Suprapubic skin (tissue), 4 donors: Measurements from ENCODE around the gene COL5A3. TPM values are rescaled to one million over a fixed set of nuclear protein-coding genes. Genes with fewer than 3 reads are reported as not detected.
A peak's percentile ranks its signal among the peaks of the same experiment; 100 is the strongest.

Source experiments
- DNase-seq, 2 donors: peaks; one replicate each; pipeline ENCODE4 v3.0.0-alpha.2; 2019; ENCODE audit warnings: low spot score in 2 of 2
- H3K27ac ChIP-seq: fragments of 200-600 bp; sonication (generic); one replicate; pipeline ENCODE4 v1.5.1; 2019
- H3K27me3 ChIP-seq: fragments of 200-600 bp; sonication (generic); one replicate; pipeline ENCODE4 v1.5.1; 2019
- H3K36me3 ChIP-seq: fragments of 200-600 bp; sonication (generic); one replicate; pipeline ENCODE4 v1.5.1; 2019
- H3K4me1 ChIP-seq: fragments of 200-600 bp; sonication (generic); one replicate; pipeline ENCODE4 v1.5.1; 2019
- H3K4me3 ChIP-seq: fragments of 200-600 bp; sonication (generic); one replicate; pipeline ENCODE4 v1.5.1; 2019; ENCODE audit warnings: mild to moderate bottlenecking
- H3K9me3 ChIP-seq: fragments of 200-600 bp; sonication (generic); one replicate; pipeline ENCODE4 v1.5.1; 2019
- EP300 ChIP-seq: sonication (generic); formaldehyde crosslinking; IDR thresholded peaks from one replicate; pipeline ENCODE4 v1.6.1; 2017; ENCODE audit warnings: antibody characterized with exemption
- POLR2A ChIP-seq, 2 donors: fragments of 450-650 bp; IDR thresholded peaks; one replicate each; pipeline ENCODE4 v1.6.1; 2017; ENCODE audit warnings: antibody characterized with exemption in 2 of 2, mild to moderate bottlenecking in 2 of 2, moderate library complexity in 2 of 2
- POLR2AphosphoS5 ChIP-seq, 3 donors: sonication (generic); formaldehyde crosslinking; IDR thresholded peaks; one replicate each; pipeline ENCODE4 v1.6.1; 2017; ENCODE audit warnings: antibody characterized with exemption in 3 of 3
- WGBS: methylation state at CpG from one replicate; pipeline ENCODE4 v1.1.5; 2018; 5-methylcytosine and 5-hydroxymethylcytosine counted together
- total RNA-seq, 4 donors: library from RNA; depleted of rRNA; stranded (reverse); fragments of >200 nt; gene quantifications; one replicate each; pipeline ENCODE4 v1.1.0, GENCODE V29; 2016
- TF ChIP-seq, protein P1 (sequence below), 2 donors: fragments of 200-600 bp in 1 of 2; fragments of 450-650 bp in 1 of 2; sonication (generic) in 1 of 2; IDR thresholded peaks; one replicate each; pipeline ENCODE4 v1.5.1; 2016 to 2019; ENCODE audit warnings: antibody characterized with exemption in 2 of 2, mild to moderate bottlenecking in 1 of 2, moderate library complexity in 1 of 2

COL5A3 gene
- total RNA-seq, 4 donors from 2014 or later = 13.4 to 30.6 (median 18.8) TPM

DNA sequence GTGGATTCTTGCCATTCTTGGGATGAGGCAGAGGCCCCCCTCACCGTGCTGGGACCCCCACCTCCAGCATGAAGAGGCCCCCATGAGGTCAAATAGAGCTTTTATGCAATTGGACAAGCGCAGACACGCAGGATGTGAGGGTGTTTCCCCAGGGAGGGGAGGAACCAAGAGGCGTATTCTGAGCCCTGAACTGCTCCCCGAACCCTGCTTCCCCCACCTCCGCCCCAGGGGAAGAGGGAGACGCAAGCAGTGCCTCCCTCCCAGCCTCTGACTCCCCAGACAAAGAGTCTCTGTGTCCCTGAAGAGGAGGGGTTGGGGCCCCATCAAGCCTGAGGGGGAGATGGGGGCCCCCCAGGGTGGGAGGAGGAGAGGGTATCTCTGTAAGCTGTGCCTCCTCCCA is 1.7 kb upstream of the COL5A3 start:
- Histone ChIP-seq H3K9me3 (no peaks in the 10 kb centered on the region), H3K36me3 (no peaks in the 10 kb centered on the region), H3K4me3 (no peak overlapping the region), H3K27ac (no peak overlapping the region), H3K4me1 (peaks cover 67% of the 10 kb centered on the region), H3K27me3 (peaks cover 10% of the 10 kb centered on the region)
- TF ChIP-seq POLR2A (IDR thresholded peaks at IDR 0.05) (no peak), POLR2AphosphoS5 (IDR thresholded peaks at IDR 0.05) (no peak), EP300 (no peak)
- TF ChIP-seq, protein P1, sequence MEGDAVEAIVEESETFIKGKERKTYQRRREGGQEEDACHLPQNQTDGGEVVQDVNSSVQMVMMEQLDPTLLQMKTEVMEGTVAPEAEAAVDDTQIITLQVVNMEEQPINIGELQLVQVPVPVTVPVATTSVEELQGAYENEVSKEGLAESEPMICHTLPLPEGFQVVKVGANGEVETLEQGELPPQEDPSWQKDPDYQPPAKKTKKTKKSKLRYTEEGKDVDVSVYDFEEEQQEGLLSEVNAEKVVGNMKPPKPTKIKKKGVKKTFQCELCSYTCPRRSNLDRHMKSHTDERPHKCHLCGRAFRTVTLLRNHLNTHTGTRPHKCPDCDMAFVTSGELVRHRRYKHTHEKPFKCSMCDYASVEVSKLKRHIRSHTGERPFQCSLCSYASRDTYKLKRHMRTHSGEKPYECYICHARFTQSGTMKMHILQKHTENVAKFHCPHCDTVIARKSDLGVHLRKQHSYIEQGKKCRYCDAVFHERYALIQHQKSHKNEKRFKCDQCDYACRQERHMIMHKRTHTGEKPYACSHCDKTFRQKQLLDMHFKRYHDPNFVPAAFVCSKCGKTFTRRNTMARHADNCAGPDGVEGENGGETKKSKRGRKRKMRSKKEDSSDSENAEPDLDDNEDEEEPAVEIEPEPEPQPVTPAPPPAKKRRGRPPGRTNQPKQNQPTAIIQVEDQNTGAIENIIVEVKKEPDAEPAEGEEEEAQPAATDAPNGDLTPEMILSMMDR (IDR thresholded peaks at IDR 0.05) = no peak
- no peak for DNase-seq
- no CpG with 5 or more reads among the region's 7 CpGs for WGBS

DNA sequence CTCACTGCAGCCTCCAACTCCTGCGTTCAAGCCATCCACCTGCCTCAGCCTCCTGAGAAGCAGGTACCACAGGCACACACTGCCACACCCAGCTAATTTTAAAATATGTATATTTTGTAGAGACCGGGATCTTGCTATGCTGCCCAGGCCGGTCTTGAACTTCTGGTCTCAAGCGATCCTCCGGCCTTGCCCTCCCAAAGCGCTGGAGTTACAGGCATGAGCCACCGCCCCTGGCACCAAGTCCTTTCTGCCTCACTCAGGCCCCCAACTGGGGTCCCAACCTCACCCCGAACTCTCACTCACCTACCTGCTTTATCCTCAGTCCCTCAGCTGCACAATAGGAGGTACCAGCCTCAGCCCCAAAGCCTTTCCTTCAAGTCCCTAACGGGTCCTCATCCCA is 635 bp upstream of the COL5A3 start:
- no peak for DNase-seq
- H3K36me3 ChIP-seq = no peaks in the 10 kb centered on the region
- H3K4me1 ChIP-seq = peaks cover 73% of the 10 kb centered on the region
- H3K27ac ChIP-seq = peak overlapping the region; percentile 73
- no peaks in the 10 kb centered on the region for H3K9me3 ChIP-seq
- WGBS = 48% methylated on average over 9 of the region's 9 CpGs
- peak overlapping the region; percentile 55 for H3K4me3 ChIP-seq
- TF ChIP-seq POLR2AphosphoS5 (IDR thresholded peaks at IDR 0.05) (no peak), POLR2A (IDR thresholded peaks at IDR 0.05) (no peak), EP300 (no peak)
- TF ChIP-seq, protein P1 (IDR thresholded peaks at IDR 0.05) = no peak
- H3K27me3 ChIP-seq = peaks cover 10% of the 10 kb centered on the region

DNA sequence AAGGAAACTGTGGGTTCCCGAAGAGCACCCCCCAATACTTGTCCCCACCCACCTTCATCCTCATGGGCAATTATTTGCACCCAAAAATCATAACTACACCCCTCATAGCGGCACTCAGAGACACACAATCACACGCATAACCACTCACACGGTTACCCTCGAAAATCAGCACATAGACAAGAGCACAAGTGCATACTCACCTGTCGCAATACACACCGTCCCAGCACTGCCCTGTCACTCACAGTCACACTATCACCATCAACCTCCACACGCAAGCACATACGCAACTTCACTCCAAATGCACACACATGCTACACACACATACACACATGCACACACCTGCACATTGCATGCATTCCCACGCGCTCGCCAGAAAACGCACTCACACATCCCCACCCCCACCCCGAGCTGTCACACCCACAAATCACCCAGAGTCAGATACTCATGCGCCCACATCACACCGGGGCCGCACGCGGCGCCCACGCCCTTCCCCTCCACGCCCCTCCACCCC is 535 bp downstream of the COL5A3 start:
- Histone ChIP-seq H3K27ac (peak overlapping the region; percentile 81), H3K27me3 (peaks cover 10% of the 10 kb centered on the region), H3K4me1 (peaks cover 78% of the 10 kb centered on the region), H3K4me3 (peak overlapping the region; percentile 55), H3K36me3 (peaks cover 2% of the 10 kb centered on the region), H3K9me3 (no peaks in the 10 kb centered on the region)
- TF ChIP-seq, protein P1 (IDR thresholded peaks at IDR 0.05) = no peak
- TF ChIP-seq POLR2A (IDR thresholded peaks at IDR 0.05) (no peak), EP300 (no peak), POLR2AphosphoS5 (IDR thresholded peaks at IDR 0.05) (no peak)
- DNase-seq = no peak
- WGBS = 7% methylated on average over 18 of the region's 22 CpGs

DNA sequence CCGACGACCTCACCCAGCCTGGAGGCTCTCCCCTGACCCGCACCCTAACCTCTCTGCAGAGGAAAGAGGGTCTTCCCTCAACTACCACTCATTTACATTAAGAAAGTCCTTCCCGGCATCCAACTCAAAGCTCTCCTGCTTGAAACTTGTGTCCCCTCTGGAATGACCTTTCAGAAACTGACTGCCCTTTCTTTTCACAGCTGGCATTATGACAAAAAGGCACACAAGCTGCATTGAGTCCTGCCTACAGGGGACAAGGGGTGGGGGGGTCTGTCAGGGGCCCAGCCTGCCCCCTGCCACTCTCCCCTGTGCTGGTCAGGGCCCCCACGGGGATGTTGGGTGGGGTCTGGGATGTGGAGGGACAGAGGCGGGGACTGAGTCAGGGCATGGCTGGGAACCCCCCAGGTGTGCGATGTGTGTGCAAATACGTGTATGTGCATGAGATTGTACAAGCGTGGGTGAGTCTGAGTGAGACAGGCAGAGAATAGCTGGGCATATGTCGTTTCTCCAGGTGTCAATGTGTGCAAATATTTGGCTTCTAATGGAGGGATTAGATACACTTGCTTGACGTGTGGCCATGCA is 2.0 kb downstream of the COL5A3 start:
- peaks cover 9% of the 10 kb centered on the region for H3K27me3 ChIP-seq
- no peak for DNase-seq
- no peaks in the 10 kb centered on the region for H3K9me3 ChIP-seq
- H3K27ac ChIP-seq = peak overlapping the region; percentile 81
- WGBS = 38% methylated on average over 10 of the region's 11 CpGs
- peaks cover 69% of the 10 kb centered on the region for H3K4me1 ChIP-seq
- peaks cover 13% of the 10 kb centered on the region for H3K36me3 ChIP-seq
- peak overlapping the region; percentile 55 for H3K4me3 ChIP-seq
- no peak for TF ChIP-seq EP300
- no peak for TF ChIP-seq POLR2A (IDR thresholded peaks at IDR 0.05)
- TF ChIP-seq, protein P1 (IDR thresholded peaks at IDR 0.05) = no peak
- no peak for TF ChIP-seq POLR2AphosphoS5 (IDR thresholded peaks at IDR 0.05)

DNA sequence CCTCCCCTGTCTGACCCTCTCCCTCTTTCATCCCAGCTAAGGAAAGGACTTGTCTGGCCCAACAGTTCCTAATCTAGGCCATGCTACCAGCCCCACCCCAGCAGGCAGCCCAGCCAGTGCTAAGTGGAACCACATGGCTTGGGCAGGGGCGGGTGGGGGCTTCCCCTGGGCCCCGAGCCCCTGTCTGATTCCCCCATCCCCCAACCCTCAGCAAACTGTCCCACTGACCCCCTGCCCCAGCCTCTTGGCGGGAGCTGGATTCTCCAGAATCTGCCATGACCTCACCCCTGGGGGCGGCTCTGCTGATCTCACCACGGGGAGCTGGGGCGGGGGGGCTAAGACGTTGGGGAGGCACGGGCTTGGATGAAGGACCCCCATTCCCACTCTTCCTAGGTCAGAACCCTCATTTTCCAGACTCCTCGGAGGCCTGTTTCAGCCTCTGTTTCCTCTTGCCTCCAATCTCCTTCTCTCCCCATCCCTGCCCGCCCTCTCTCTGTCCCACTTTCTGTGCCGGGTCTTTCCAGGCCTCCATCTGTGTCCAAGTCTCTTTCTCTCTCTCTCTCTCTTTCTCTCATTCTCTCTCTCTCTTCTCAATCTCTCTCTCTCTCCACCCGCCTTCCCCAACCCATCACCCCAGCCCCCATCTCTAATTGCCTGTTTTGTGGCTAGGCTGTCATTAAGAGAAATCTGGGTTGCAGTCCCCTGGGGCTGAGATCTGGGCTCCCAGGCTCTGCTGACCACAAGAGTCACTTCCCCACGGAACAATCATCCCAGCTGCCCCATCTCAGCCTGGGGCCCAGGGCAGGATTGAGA is 2.7 kb downstream of the COL5A3 start:
- Histone ChIP-seq H3K9me3 (no peaks in the 10 kb centered on the region), H3K36me3 (peaks cover 15% of the 10 kb centered on the region), H3K27ac (peak overlapping the region; percentile 81), H3K4me1 (peaks cover 67% of the 10 kb centered on the region), H3K4me3 (peak overlapping the region; percentile 55), H3K27me3 (peaks cover 3% of the 10 kb centered on the region)
- 30% methylated on average over 13 of the region's 13 CpGs for WGBS
- no peak for DNase-seq
- TF ChIP-seq POLR2AphosphoS5 (IDR thresholded peaks at IDR 0.05) (no peak), POLR2A (IDR thresholded peaks at IDR 0.05) (no peak), EP300 (no peak)
- TF ChIP-seq, protein P1 (IDR thresholded peaks at IDR 0.05) = no peak
